ENCODE results near the gene ANKRD40CL. TPM values are rescaled to one million over a fixed set of nuclear protein-coding genes. Genes with fewer than 3 reads are reported as not detected.
"Not testable (repeated sequence)": the region's sequence is repeated elsewhere in the genome, so short reads cannot be mapped to it uniquely, and the experiment has no call there.

ANKRD40CL gene
- total RNA-seq, 1 donor from 2014 or later = not detected

DNA sequence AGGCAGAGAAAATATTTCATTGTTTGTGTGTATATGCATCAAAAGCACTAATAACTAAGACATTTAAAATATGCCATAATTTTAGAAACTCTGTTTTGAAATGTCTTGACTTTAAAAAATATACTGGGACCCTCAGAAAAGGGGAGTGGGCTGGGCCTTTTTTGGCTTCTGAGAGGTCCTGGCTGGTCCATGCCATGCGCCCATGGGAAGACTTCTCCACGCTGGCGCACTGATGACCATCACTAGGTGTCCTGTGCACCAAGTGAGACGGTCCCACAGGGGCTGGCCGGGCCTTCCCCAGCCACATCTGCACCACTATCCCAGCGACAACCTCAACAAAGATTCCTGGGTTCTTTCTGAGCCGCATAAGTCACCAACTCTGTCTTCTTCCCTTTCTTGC is 41.1 kb upstream of the ANKRD40CL start:
- no peaks in the 10 kb centered on the region for H3K36me3 Mint-ChIP-seq (ENCODE audit: unreplicated experiment)
- no peaks in the 10 kb centered on the region for H3K9me3 Mint-ChIP-seq (ENCODE audit: unreplicated experiment)
- no peak for DNase-seq
- no peak overlapping the region for H3K27ac Mint-ChIP-seq (ENCODE audit: unreplicated experiment)
- H3K4me1 Mint-ChIP-seq (ENCODE audit: low read depth, unreplicated experiment) = no peaks in the 10 kb centered on the region
- peaks cover 5% of the 10 kb centered on the region for H3K27me3 Mint-ChIP-seq (ENCODE audit: unreplicated experiment)
- no peak overlapping the region for H3K4me3 Mint-ChIP-seq (ENCODE audit: unreplicated experiment)
- TF ChIP-seq, protein P1, sequence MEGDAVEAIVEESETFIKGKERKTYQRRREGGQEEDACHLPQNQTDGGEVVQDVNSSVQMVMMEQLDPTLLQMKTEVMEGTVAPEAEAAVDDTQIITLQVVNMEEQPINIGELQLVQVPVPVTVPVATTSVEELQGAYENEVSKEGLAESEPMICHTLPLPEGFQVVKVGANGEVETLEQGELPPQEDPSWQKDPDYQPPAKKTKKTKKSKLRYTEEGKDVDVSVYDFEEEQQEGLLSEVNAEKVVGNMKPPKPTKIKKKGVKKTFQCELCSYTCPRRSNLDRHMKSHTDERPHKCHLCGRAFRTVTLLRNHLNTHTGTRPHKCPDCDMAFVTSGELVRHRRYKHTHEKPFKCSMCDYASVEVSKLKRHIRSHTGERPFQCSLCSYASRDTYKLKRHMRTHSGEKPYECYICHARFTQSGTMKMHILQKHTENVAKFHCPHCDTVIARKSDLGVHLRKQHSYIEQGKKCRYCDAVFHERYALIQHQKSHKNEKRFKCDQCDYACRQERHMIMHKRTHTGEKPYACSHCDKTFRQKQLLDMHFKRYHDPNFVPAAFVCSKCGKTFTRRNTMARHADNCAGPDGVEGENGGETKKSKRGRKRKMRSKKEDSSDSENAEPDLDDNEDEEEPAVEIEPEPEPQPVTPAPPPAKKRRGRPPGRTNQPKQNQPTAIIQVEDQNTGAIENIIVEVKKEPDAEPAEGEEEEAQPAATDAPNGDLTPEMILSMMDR (IDR thresholded peaks at IDR 0.05; ENCODE audit: partially characterized antibody, unreplicated experiment) = no peak

DNA sequence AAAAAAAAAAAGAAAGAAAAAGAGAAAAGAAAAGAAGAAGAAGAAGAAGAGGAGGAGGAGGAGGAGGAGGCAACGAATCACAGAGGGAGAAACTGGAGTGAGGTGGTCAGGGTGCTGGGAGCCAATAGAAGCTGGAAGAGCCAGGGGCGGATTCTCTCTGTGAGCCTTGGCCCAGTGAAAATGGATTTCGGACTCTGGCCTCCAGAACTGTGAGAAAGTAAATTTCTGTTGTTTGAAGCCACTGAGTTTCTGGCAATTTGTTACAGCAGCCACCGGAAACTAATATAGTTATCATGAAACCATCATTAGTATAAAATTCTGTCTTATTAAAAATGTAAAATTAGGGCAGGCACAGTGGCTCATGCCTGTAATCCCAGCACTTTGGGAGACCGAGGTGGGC is 40.4 kb upstream of the ANKRD40CL start:
- Mint-ChIP-seq H3K27me3 (ENCODE audit: unreplicated experiment) (peaks cover 5% of the 10 kb centered on the region), H3K27ac (ENCODE audit: unreplicated experiment) (no peak overlapping the region), H3K4me3 (ENCODE audit: unreplicated experiment) (no peak overlapping the region), H3K36me3 (ENCODE audit: unreplicated experiment) (no peaks in the 10 kb centered on the region), H3K9me3 (ENCODE audit: unreplicated experiment) (no peaks in the 10 kb centered on the region), H3K4me1 (ENCODE audit: low read depth, unreplicated experiment) (no peaks in the 10 kb centered on the region)
- DNase-seq = no peak
- TF ChIP-seq, protein P1 (IDR thresholded peaks at IDR 0.05; ENCODE audit: partially characterized antibody, unreplicated experiment) = no peak

DNA sequence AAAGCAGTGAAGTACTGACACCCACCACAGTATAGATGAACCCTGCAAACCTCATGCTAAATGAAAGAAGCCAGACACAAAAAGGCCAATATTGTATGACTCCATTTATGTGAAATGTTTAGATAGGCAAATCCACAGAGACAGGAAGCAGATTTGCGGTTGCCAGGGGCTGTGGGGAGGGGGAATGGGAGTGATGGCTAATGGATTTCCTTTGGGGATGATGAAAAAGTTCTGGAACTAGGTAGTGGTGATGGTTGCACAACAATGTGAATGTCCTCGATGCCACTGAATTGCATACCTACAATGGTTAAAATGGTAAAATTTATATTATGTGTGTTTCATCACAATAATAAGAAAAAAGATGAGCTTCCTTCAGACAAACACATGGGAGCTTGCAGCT is 39.7 kb upstream of the ANKRD40CL start:
- Mint-ChIP-seq H3K36me3 (ENCODE audit: unreplicated experiment) (no peaks in the 10 kb centered on the region), H3K4me1 (ENCODE audit: low read depth, unreplicated experiment) (no peaks in the 10 kb centered on the region), H3K27ac (ENCODE audit: unreplicated experiment) (no peak overlapping the region), H3K27me3 (ENCODE audit: unreplicated experiment) (peaks cover 5% of the 10 kb centered on the region), H3K4me3 (ENCODE audit: unreplicated experiment) (no peak overlapping the region), H3K9me3 (ENCODE audit: unreplicated experiment) (no peaks in the 10 kb centered on the region)
- DNase-seq = no peak
- TF ChIP-seq, protein P1 (IDR thresholded peaks at IDR 0.05; ENCODE audit: partially characterized antibody, unreplicated experiment) = no peak

DNA sequence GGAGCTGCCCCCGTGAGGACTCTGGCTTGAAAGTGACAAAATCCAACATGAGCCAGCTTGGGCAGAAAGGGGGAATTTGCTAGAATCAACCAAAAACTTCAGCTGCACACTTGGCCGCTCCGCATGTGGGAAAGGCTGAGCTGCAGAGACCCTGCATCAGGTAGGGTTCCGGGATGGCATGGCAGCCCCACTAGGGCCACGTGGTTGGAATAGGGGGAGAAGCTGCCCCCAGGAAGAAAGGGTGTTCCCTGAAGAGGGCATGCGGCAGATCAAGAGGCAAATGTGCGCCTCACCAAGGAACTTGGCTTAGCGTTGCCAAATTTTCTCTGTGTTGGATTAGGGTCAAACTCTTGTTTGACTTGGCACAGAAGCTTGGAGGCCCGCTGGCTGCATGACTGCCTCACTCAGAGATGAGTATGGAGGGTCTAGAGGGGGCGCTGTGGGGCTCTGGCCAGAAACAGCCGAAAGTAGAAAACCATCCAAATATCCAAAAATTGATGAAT is 38.9 kb upstream of the ANKRD40CL start:
- Mint-ChIP-seq H3K4me3 (ENCODE audit: unreplicated experiment) (no peak overlapping the region), H3K9me3 (ENCODE audit: unreplicated experiment) (peaks cover 1% of the 10 kb centered on the region), H3K27me3 (ENCODE audit: unreplicated experiment) (peaks cover 3% of the 10 kb centered on the region), H3K36me3 (ENCODE audit: unreplicated experiment) (no peaks in the 10 kb centered on the region), H3K27ac (ENCODE audit: unreplicated experiment) (no peak overlapping the region), H3K4me1 (ENCODE audit: low read depth, unreplicated experiment) (no peaks in the 10 kb centered on the region)
- TF ChIP-seq, protein P1 (IDR thresholded peaks at IDR 0.05; ENCODE audit: partially characterized antibody, unreplicated experiment) = no peak
- no peak for DNase-seq

DNA sequence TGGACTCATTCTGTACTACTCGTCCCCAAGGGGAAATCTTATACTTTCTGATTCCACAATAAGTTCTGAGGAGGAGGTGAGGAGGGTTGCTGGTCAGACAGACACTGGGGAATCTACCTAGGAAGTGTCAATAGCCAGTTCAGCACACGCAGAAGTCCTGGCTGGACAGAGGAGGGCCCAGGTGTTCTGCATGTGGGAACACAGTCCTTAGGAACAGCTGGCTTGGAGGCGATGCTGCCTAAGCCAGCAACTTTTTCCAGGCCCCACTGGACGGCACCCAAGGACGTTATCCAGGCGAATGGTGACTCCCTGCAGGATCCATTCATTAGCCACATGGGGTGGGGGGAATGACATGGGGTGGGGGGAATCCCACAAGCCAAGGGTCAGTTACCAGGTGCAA is 38.2 kb upstream of the ANKRD40CL start:
- Mint-ChIP-seq H3K4me3 (ENCODE audit: unreplicated experiment) (no peak overlapping the region), H3K27me3 (ENCODE audit: unreplicated experiment) (peaks cover 7% of the 10 kb centered on the region), H3K4me1 (ENCODE audit: low read depth, unreplicated experiment) (peaks cover 4% of the 10 kb centered on the region)

DNA sequence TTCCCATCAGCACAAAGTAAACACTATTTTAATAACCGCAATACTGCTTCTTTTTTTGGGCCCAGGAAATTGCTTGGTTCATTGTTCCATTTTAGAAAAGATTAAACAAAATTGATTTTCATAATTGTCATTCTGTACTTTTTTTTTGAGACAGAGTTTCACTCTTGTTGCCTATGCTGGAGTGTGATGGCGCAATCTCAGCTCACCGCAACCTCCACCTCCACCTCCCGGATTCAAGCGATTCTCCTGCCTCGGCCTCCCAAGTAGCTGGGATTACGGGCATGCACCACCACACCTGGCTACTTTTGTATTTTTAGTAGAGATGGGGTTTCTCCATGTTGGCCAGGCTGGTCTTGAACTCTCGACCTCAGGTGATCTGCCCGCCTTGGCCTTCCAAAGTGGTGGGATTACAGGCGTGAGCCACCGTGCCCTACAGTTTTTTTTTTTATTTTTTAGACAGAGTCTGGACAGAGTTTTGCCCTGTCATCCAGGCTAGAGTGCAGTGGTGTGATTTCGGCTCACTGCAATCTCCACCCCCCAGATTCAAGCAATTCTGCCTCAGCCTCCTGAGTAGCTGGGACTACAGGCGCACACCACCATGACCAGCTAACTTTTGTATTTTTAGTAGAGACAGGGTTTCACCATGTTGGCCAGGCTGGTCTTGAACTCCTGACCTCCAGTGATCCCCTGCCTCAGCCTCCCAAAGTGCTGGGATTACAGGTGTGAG is 37.6 kb upstream of the ANKRD40CL start:
- H3K4me1 Mint-ChIP-seq (ENCODE audit: low read depth, unreplicated experiment); H3K27me3 Mint-ChIP-seq (ENCODE audit: unreplicated experiment); H3K9me3 Mint-ChIP-seq (ENCODE audit: unreplicated experiment); DNase-seq; H3K4me3 Mint-ChIP-seq (ENCODE audit: unreplicated experiment); H3K36me3 Mint-ChIP-seq (ENCODE audit: unreplicated experiment); H3K27ac Mint-ChIP-seq (ENCODE audit: unreplicated experiment): not testable (repeated sequence)

More for the DNA sequence above, 38.2 kb upstream of the ANKRD40CL start:
- no peaks in the 10 kb centered on the region for H3K36me3 Mint-ChIP-seq (ENCODE audit: unreplicated experiment)
- TF ChIP-seq, protein P1 (IDR thresholded peaks at IDR 0.05; ENCODE audit: partially characterized antibody, unreplicated experiment) = no peak
- H3K9me3 Mint-ChIP-seq (ENCODE audit: unreplicated experiment) = peaks cover 1% of the 10 kb centered on the region
- no peak for DNase-seq
- no peak overlapping the region for H3K27ac Mint-ChIP-seq (ENCODE audit: unreplicated experiment)

Measured in glutamatergic neuron (in vitro differentiated cells).